Measurements from ENCODE around the gene PIK3CG. TPM values are rescaled to one million over a fixed set of nuclear protein-coding genes. Genes with fewer than 3 reads are reported as not detected.
"Not testable (repeated sequence)": the region's sequence is repeated elsewhere in the genome, so short reads cannot be mapped to it uniquely, and the experiment has no call there.

Gene PIK3CG
- total RNA-seq, 1 experiment from 2014 or later: 0.86 TPM

DNA sequence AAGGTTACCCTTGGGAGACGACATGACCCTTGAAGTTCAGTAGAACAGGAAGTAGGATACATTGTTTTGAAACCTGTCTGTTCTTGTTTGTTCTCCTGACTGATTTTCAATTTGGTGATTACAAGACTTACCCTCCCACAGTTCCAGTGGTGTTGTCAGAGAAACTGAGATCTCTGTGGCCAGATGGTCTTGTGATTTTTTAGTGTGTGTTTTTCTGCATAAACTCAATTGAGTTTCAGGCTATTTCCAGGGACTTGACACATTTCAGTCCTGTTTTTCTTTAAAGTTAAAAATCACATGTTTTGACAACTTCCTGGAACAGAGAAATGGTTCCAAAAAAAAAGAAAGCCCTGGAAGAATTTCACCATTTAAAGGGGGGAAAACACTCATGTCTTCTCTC is 22.3 kb downstream of the PIK3CG start:
- no peak for DNase-seq (ENCODE audit: low read depth)

DNA sequence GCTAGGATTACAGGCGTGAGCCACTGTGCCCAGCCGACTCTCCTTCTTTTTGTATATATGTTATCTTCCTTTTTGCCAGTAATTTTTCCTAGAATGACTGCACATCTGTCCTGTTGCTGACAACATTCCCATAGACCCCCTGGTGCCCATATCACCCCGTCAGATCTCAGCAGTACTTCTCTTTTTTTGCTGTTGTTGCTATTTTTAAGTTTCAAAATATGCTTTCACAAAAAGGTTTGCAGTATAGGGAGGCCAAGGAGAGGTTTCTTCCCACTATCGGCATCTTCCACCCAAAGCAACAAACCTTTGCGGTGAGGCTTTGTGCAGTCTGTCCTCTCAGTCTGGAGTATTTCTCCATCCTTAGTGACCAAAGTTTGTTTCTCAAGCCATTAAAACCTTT is 23.1 kb downstream of the PIK3CG start:
- no peak for DNase-seq (ENCODE audit: low read depth)

DNA sequence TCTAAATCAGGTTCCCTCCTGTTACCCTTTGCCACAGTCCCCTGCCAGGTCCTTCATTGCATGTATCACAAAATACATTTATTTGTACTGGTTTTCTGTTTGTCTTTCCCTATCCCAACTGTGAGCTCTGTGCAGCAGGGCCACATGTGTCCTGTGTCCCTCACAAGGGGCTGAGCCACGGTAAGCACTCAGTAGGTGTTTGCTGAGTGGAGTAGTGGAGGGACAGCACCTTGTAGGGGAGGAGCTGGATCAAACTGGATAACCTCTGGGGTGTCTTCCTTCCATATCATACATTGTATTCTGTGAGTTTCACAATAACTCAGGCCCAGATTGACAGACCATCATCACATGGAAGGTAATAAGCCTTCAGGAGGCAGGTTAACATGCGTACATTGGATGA is 25.9 kb downstream of the PIK3CG start:
- DNase-seq (ENCODE audit: low read depth): no peak

DNA sequence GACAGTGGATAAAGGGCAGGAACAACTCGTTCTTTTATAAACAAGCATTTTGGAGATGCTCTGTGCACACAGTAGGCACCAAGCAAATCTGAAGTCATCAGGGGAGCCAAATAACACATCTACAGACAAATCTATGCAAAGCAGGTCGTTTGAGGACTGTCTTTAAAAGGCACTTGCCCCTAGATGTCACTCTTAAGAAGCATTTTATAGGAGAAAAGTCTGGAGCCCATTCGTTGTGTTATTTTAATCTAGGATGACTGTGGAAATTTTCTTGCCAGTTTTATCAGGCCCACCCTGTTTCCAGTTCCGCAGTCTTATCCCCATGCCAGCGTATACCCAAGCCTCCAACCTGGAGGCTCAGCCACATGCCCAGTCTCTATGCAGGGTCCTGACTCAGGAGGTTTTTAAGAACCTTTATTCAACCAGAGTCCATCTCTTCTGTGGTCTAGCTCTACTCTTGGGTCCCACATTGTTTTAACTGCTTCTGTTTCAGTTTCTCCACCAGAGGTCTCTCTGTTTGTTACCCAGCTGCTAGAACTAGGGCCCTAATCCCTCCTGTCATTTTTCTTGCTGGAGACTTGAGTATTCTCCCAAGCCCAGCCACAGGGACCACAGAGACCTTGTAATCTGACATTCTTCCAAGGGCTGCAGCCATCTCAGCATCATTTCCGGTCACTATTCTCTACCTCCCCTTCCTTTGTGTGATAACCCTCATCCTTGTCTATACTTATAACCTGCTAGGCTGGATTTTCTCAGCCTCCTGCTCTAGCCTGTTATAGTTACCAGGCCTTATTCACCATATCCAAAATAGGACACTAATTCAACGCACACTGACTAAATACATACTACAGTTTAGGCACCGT is 26.7 kb downstream of the PIK3CG start:
- no peak for DNase-seq (ENCODE audit: low read depth)

DNA sequence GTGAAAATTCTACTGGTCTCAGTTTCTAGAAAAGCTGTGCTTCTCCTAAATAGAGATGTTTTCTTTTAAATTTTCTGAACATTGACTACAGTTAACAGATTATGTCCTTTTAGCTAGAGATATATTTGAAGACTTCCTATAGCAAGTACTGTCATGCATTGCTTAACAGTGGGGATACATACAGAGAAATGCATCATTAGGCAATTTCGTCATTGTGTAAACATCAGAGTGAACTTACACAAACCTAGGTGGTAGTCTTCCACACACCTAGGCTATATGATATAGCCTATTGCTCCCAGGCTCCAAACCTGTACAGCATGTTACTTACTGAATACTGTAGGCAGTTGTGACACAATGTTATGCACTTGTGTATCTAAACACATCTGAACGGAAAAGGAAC is 28.5 kb downstream of the PIK3CG start:
- no peak for DNase-seq (ENCODE audit: low read depth)

DNA sequence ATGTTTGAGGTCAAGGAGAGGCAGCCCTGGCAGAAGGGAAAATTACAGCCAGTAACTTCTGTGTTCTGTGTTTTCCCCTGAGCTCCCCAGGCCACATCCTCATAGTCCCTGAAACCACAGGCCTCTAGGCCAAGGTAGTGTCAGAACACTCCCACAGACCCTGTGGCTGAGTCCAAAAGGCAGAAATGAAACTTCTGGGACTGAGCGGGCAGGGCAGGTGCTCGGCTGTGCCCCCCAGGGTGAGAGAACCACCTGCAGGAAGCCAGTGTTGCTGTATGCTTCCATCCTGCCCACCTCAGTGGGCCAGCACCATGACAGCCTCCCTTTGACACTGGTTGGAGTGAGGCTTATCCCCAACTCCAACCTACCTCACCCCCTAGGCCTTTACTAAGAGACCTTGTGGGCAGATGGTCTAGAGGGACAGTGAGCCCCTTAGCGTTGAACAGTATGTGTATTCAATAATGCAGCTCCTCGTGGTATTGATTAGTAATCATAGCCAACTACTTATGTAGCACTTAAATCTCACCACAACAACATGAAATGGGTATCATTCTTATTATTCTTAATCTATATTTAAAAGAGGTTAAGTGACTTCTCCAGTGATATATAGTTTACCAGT is 30.3 kb downstream of the PIK3CG start:
- no peak for DNase-seq (ENCODE audit: low read depth)

DNA sequence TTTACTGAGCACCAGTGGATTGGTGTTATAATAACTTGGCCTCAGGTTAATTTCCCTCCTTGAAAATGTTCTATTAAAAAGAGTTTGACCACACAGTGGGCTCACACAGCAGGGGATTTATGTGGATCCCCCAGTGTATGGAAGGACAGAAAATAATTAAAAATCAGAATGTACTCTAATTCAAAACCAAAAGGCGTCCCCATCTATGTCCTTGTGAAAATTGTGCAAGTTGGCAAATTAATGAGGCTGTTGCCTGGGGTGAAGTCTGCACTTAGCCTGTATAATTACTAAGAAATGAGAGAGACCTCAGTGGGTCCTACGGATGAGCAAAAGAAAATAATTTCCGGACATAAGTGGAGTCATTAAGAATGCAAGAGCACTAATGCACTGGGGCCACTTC is 31.1 kb downstream of the PIK3CG start:
- DNase-seq (ENCODE audit: low read depth): no peak

DNA sequence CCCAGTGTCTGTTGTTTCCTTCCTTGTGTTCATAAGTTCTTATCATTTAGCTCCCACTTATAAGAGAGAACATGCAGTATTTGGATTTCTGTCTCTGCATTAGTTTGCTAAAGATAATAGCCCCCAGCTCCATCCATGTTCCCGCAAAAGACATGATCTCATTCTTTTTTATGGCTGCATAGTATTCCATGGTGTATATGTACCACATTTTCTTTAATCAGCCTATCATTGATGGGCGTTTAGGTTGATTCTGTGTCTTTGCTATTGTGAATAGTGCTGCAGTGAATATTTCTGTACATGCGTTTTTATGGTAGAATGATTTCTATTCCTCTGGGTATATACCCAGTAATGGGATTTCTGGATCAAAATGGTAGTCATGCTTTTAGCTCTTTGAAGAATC is 32.5 kb downstream of the PIK3CG start:
- DNase-seq (ENCODE audit: low read depth): not testable (repeated sequence)

DNA sequence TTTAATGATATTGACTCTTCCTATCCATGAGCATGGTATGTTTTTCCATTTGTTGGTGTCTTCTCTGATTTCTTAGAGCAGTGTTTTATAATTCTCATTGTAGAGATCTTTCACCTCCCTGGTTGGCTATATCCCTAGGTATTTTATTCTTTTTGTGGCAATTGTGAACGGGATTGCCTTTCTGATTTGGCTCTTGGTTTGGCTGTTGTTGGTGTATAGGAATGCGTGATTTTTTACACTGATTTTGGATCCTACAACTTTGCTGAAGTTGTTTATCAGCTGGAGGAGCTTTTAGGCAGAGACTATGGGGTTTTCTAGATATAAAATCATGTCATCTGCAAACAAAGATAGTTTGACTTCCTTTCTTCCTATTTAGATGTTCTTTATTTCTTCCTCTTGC is 33.9 kb downstream of the PIK3CG start:
- not testable (repeated sequence) for DNase-seq (ENCODE audit: low read depth)

DNA sequence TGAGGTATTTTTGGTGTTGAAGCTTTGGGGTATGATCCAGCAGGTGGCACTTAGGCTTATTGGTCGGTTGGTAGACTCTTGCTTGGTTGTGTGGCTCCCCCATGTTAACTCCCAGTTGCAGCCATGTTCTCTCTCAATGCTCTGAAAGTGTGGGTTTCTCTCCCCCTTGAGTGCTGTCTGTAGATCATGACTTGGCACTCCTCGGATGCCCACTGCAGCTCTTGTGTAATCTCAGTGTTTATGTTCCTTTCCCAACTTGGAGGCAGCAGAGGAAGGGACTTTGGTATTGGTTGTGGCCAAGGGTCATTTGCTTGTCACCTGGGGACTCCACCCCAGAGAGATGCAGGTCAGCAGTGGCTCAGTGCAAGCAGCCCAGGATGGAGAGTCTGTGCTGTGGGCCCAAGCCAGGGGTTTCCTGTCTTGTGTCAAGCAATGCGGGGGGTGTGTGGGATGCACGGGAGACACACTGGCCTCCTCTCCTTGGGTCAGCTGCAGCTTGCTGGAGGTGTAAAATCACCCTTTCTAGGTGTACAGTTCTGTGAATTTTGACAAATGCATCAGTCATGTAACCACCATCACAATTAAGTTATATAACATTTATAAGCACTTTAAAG is 36.9 kb downstream of the PIK3CG start:
- no peak for DNase-seq (ENCODE audit: low read depth)

DNA sequence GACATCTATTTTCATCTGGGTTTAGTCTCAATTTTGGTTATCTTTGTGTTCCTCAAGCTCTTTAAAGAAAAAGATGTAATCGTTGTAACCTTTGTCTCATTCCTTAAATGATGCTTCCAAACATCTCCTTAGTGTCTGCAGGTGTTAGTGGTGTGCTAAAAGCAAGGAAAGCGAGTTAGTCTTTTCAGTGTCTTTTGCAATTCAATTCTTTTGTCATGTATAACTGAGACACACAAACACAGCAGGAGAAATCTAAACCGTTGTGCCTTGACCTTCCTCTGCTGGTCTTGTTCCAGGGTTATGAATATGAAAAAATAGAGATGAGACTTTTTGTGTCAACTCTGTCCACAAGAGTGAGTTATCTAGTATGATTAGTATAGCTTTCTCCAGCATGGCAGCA is 40.7 kb downstream of the PIK3CG start:
- DNase-seq (ENCODE audit: low read depth): no peak

DNA sequence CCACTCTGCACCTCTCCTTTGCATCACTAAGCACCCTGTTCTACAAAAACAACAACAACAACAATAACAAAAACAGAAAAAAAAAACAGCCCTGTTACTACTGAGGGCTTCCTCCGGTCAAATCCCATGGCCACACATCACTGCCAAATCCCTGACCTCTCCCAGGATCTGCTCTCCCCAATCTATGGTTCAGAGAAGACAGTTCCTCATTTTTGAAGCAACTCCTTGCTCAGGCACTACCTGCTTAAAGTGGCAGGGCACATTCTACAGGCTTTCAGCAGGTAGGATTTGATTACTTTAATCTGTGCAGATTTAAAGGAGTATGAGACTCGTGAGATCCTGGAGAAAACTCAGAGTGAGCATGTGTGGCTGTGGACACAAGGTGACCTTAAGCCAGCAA is 46.9 kb downstream of the PIK3CG start:
- no peak for DNase-seq (ENCODE audit: low read depth)

DNA sequence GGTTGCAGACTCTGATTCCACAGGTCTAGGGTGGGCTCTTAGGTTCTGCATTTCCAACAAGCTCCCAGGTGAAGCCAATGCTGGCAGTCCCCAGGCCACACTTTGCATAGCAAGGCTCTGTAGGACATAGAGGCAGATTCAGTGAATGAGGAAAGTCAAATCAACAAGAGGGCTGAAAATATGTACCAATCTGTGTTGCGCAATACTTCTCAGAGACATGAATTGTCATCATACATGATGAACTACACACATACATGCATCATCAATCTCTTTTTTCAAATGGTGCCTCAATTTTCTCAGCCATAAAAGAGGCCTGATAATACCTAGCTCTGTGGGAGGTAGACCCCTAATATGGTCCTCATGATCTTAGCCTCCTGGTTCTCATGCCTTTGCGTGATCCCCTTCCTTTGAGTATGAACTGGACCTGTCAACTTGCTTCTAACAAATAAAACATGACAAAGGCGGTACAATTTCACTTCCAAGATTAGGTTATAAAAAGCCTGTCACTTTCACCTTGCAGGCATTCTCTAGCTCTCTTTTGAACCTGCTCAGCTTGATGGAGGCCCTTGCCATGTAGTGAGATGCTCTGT is 49.0 kb downstream of the PIK3CG start:
- DNase-seq (ENCODE audit: low read depth): no peak

DNA sequence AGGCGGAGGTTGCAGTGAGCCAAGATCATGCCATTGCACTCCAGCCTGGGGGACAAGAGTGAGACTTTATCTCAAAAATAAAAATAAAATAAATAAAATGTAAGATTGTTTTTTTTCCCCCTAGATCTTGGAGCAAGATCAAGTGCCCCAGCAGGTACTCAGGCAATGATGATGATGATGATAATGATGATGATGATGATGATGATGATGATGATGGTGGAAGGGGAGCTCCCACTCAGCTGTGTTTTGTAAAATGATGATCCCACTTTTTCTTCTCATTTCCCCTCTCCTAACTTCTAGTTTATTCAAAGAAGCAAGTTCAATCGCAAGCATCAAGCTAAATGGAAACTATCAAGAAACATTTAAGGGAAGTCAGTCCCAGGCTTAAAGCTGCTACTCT is 50.3 kb downstream of the PIK3CG start:
- no peak for DNase-seq (ENCODE audit: low read depth)

DNA sequence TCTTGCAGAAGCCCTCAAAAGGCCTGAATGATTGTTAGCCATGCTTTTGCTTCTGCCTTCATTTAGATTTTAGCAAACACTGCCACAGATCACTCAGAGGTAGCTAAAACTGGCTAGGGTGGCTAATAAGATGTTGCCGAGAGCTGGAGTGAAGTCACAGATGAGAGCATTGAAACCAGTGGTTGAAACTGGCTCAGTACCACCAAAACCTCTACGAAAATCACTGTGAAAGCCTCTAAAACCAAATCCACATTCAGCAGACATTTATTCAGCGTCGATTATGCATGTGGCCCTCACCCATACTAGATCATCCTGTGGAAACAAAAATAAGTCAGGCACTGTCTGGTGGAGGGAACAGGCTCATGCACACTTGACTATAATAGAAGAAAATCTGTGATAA is 50.8 kb downstream of the PIK3CG start:
- no peak for DNase-seq (ENCODE audit: low read depth)

DNA sequence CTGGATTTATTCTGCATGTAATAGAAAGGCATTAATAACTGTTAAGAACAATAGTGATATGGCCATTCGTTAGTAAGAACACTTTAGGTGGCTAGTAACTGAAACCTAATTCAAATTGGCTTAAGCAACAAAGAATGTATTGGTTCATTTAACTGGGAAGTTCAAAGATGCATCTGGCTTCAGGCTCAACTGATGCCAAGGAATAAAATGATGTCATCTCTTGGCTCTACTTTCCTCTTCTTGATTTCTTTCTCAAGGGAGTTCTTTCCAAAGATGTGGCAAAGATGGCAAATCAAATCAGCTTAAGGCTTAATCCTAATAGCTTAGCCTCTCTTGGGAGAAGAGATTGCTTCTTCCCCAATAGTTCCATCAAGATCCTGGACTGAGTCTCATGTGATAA is 51.6 kb downstream of the PIK3CG start:
- no peak for DNase-seq (ENCODE audit: low read depth)

DNA sequence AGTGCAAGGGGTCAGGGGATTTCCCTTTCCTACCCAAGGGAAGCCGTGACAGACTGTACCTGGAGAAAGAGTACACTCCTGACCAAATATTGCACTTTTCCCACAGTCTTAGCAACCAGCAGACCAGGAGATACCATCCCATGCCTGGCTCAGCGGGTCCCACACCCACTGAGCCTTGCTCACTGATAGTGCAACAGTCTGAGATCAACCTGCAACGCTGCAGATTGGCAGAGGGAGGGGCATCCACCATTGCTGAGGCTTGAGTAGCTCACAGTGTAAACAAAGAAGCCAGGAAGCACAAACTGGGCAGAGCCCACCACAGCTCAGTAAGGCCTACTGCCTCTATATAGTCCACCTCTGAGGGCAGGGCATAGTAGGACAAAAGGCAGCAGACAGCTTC is 53.9 kb downstream of the PIK3CG start:
- no peak for DNase-seq (ENCODE audit: low read depth)

DNA sequence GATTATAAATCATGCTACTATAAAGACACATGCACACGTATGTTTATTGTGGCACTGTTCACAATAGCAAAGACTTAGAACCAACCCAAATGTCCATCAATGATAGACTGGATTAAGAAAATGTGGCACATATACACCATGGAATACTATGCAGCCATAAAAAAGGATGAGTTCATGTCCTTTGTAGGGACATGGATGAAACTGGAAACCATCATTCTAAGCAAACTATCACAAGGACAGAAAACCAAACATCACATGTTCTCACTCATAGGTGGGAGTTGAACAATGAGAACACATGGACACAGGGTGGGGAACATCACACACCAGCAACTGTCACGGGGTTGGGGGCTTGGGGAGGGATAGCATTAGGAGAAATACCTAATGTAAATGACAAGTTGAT is 59.4 kb downstream of the PIK3CG start:
- DNase-seq (ENCODE audit: low read depth): not testable (repeated sequence)

DNA sequence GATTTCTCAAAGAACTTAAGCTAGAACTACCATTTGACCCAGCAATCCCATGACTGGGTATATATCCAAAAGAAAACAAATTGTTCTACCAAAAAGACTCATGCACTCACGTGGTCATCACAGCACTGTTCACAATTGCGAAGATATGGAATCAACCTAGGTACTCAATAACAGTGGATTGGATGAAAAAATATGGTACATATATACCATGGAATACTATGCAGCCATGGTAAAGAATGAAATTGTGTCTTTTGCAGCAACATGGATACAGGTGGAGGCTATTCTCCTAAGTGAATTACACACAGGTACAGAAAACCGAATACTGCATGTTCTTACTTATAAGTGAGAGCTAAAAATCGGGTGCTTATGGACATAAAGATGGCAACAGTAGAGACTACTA is 61.8 kb downstream of the PIK3CG start:
- DNase-seq (ENCODE audit: low read depth): no peak

DNA sequence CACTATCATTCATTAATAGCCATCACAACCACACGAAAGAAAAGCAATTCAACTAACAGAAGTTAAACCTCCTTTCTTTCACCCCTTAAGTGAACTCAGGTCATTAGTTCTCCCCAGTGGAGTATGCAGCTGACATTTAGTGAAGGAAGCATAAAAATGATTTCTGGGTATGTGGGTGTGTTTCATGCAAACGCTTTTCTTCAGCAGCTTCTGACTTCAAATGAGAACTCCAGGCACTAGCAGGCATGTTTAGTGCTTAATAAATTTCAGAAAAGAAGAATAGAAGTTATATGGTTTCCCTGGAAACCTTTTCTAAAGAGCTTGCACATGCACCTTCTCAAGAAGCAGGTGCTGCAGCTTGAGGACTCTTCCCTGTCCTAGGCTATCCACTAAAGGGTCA is 62.5 kb downstream of the PIK3CG start:
- no peak for DNase-seq (ENCODE audit: low read depth)

DNA sequence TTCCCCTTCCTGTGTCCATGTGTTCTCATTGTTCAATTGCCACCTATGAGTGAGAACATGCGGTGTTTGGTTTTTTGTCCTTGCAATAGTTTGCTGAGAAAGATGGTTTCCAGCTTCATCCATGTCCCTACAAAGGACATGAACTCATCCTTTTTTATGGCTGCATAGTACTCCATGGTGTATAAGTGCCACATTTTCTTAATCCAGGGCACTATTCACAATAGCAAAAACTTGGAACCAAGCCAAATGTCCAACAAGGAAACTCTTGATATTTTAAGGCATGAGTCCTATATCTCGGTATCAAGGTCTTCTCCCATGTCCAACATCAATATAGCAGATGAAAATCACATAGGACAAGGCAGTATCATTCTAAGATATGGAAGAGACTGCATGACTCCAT is 64.5 kb downstream of the PIK3CG start:
- not testable (repeated sequence) for DNase-seq (ENCODE audit: low read depth)

DNA sequence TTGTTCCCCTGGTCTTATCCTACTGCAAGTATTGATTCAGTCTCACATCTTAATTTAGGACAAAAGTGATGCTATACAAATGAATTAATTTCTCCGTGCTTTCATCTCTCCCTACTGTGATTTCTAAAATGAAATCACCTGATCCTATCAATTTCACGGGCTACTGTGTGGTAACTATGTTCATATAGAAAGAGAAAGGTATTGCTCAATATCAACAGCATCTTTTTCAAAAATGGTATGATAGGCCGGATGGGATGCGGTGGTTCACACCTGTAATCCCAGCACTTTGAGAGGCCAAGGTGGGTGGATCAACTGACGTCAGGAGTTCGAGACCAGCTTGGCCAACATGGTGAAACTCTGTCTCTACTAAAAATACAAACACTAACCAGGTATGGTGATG is 71.2 kb downstream of the PIK3CG start:
- no peak for DNase-seq (ENCODE audit: low read depth)

DNA sequence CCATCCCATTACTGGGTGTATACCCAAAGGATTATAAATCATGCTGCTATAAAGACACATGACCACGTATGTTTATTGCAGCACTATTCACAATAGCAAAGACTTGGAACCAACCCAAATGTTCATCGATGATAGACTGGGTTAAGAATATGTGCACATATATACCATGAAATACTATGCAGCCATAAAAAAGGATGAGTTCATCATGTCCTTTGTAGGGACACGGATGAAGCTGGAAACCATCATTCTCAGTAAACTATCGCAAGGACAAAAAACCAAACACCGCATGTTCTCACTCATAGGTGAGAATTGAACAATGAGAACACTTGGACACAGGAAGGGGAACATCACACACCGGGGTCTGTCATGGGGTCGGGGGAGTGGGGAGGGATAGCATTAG is 73.0 kb downstream of the PIK3CG start:
- DNase-seq (ENCODE audit: low read depth): not testable (repeated sequence)

Data from Daoy (cell line).